HG03135 (cell line): ENCODE results near the gene TBC1D10A.

Experiments
- ATAC-seq: cut with Tn5 transposase; IDR thresholded peaks from one replicate; pipeline ENCODE4 v1.9.1; 2021; ENCODE audit warnings: mild to moderate bottlenecking, moderate library complexity; ENCODE audit not compliant: unreplicated experiment

Gene TBC1D10A

DNA sequence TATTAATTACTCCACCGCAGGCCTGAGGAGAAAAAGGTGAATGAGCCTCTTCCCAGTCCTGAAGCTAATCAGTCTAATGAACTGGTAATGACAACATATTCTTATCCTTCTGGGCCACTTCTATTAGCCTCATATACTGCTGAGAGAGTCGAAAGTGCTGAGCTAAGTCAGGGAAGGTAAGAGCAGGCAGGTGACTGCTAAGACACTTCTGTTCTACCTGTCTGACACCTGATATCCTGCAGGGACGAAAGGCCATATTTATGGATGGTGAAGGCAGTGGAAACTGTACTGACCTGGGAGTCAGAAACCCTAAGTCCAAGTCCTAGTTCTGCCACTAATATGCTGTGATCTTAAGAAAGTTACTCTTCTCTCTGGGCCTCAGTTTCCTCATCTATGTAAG lies 3.5 kb downstream of the TBC1D10A start:
- ATAC-seq: no peak

DNA sequence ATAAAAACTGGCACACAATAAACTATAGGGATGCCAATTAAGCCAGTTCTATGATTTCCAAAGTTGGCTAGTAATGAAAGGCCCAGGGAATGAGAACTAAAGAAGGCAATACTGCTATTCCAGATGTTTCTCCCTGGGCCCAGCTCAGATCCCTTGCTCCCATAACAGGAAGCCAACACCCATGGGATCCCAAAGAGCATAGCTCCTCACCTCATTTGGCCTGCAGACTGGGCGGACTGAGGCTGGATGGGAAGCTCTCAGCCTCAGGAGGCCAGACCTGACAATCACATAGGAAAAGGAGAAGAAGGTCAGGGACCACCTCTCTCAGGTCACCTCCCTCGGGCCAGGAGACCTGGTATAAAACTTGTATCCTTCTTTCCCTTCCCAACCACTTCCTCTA lies 5.3 kb downstream of the TBC1D10A start:
- ATAC-seq: no peak

GRCh38 chr22:30320021-30320556 lies 6.7 kb downstream of the TBC1D10A start:
- ATAC-seq: no peak

DNA sequence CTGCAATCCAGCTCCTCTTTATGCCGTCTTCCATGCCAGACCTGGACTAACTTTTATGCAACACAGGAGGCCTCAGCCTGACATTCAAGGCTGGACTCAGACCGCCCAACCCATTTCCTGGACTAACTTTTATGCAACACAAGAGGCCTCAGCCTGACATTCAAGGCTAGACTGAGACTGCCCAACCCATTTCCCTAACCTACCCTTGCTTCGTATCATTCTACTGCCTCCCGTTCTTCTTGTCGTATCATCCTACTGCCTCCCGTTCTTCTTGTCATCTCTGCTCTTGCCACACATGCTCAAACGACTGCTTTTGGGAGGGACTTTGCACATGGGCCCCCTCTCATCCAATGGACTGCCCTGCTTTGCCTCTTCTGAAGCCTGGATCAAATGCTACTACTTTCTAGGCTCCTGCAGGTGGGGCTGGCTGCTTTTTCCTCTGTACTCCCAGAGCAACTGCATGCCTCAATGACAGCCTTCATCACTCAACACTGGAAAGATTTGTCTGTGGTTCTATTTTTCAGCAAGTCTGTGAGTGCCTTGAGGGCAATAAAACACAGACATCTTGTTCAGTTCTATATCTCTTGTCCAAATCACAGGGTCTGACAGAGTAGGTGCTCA lies 7.8 kb downstream of the TBC1D10A start:
- no peak for ATAC-seq

DNA sequence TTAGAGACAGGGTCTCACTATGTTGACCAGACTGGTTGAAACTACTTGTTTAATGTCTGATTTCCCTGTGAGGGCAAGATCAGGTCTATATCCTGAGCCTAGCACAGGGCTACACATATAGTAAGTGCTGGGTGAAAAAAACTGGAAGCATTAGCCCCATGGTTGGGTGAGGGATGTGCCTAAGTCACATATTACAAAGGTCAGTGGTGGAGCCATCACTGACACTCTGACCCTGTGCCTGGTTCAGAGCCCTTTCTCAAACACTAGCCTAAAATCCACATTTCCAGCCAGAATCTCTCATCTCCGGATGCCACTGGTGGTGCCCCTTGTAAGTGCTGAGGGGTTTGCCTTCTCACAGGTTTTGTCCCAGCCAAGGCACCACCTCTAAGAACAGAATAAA lies 9.0 kb downstream of the TBC1D10A start:
- ATAC-seq: no peak

- no peak for ATAC-seq
Observed at GRCh38 chr22:30315962-30316576, 10.7 kb downstream of the TBC1D10A start.

- ATAC-seq: no peak
Observed at GRCh38 chr22:30314915-30315314, 11.8 kb downstream of the TBC1D10A start.

GRCh38 chr22:30313527-30314363 lies 13.0 kb downstream of the TBC1D10A start:
- ATAC-seq: no peak

GRCh38 chr22:30312053-30312452 lies 14.7 kb downstream of the TBC1D10A start:
- ATAC-seq: no peak

- ATAC-seq: no peak
Observed at GRCh38 chr22:30310881-30311771, 15.6 kb downstream of the TBC1D10A start.

DNA sequence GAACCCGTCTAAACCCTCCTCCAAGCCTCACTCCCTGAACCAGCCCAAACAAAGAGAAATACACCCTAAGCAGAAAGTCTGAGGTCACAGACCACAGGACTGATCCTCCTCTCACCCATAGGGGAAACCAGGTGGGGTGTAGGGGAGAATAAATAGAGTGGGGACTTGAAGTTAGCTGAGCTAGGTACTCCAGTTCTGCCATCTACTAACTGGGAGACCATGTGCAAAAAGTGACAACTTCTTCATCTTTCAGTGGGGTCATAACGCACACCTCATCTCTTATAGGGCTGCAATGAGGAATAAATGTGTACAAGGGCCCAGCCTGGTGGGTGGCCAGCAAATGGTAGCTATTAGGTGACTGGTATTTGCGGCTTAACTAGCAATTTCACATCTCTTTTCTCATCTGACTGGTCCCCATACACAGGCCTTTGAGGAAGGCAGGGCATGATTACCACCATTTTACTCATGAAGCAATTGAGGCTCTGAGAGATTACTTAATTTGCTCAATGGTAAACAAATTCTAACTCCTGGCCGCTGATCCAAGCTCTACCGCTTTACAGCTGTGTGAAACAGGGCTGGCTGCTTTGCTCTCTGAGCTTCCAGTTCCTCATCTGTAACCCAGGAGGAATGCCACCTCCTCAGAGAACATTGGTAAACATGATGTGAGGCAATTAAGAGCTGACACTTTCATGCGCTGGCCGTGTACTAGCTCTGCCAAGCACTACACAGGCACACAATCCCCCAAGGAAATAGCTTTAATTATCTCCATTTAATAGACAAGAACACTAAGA lies 16.6 kb downstream of the TBC1D10A start:
- no peak for ATAC-seq

DNA sequence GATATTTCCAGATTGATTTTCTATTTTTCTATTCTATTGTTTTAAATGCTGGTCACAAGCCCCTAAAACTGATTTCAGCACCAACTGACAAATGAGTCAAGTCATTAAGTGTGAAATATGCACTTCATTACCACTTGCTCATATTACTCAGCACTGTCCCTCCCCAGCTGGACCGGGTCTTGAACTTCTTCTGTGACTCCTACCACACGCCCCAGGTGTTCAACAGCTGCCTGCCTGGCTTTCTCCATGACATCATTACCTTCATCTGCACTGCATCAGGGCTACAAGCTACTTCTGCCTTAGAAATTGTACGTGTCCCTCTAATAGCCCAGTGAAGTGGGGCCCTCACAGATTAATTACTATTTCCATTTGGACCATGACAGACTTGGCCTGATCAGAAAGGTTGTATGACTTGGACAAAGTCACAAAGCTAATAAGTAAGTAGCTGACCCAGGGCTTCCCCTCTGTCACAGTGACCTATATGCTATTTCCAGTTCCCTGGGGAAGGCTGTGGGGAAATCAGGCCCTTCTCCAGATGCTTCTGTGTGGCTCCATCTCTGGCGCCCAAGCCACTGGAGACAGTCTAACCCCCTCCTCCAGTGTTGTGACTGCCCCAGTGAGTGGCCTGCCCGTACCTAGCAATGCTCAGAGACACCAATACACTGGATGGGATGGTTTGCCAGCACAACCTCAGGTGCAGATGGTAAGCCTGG lies 18.1 kb downstream of the TBC1D10A start:
- ATAC-seq: no peak

- no peak for ATAC-seq
Observed at GRCh38 chr22:30308093-30308492, 18.6 kb downstream of the TBC1D10A start.

DNA sequence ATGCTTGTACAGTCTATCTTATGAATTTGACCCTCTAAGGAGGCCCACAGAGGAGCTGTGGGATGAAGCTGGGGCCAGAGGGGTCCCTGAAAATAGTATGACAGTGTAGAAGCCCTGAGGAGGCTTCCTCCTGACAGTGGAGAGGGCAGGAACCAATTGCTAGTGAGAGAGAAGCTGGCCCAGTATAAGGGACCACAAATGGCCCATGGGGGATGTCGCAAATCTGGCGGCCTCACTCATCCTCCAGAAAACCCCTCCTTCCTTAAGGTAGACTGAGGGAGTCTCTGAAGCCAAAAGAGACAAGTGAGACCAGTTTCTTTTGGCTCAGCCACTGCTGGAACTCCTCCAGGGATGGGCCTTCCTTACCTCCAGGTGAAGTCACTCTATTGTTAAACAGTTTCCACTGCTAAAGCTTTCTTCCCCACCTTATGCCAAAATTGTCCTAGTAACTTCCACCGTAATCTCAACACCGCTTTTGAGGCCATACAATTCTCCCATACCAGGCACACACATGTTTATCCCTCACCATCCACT lies 19.6 kb downstream of the TBC1D10A start:
- ATAC-seq: no peak

DNA sequence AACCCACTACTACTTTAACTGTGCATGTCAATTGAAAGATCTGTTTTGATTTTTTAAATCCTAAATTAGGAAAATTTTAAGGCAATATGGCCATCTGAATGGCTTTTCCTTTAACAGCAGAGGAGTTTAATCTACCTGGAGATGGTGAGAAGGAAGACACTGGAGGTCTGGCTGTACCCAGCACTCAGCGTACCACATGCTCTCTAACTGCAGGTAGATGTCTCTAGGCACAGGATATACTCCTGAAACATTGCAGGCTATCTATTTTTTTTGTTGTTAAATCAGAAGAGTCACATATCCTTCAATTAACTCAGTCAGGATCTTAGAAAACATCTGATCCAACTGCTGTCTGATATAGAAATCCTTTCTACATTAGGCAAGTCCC lies 20.1 kb downstream of the TBC1D10A start:
- ATAC-seq: no peak

DNA sequence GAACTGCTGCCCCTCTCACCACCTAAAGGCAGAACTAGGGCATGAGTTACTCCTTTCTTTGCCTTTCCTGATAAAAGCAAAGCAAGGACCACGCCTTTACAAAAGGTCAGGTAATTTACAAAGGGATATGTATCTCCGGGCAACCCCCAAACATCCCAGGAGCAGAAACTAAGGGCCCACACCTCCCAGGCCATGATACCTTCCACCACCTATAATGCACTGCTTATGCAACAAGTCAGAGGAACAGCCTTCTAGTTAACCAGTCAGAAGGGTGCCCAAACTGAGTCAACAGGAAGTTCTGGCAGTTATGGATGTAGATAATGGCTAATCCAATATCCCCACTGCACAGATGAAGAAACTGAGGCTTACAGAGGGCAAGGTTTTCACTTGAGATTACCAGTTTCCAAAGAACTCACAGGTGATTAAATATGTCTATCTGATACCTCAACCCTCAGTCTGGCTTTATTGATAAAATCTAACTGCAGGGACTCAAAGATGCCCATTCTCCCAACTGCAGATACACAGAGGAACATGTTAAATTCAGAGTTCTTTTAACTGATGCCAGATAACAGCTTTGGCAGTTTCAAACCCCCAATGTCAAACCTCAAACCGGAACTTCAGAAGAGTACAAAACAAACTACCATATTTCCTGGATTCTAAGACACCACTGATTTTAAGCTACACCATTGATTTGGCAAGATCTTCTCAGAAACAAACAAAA lies 20.7 kb downstream of the TBC1D10A start:
- ATAC-seq: no peak

GRCh38 chr22:30305519-30305905 lies 21.2 kb downstream of the TBC1D10A start:
- no peak for ATAC-seq

- ATAC-seq: no peak
Observed at GRCh38 chr22:30304495-30305244, 22.1 kb downstream of the TBC1D10A start.
